B cell (primary cell): ENCODE results near the gene ECT2L. TPM values are rescaled to one million over a fixed set of nuclear protein-coding genes. Genes with fewer than 3 reads are reported as not detected.

Experiments used
- ATAC-seq: fragments of 200-7000 bp; cut with Tn5 transposase; one replicate; pipeline ENCODE4 v1.10.0; 2021; ENCODE audit warnings: low read depth, mild to moderate bottlenecking, moderate number of reproducible peaks, moderate library complexity
- CTCF ChIA-PET: fragments of 350-600 bp; sonication (Branson Sonifier 250); formaldehyde crosslinking; loops from one replicate; lab custom pipeline; 2021; ENCODE audit warnings: antibody characterized with exemption, inconsistent platforms; lab: Charles Lee
- POLR2A ChIA-PET: fragments of 350-600 bp; sonication (Branson Sonifier 250); formaldehyde crosslinking; loops from one replicate; lab custom pipeline; 2021; ENCODE audit warnings: antibody characterized with exemption; lab: Charles Lee
- DNase-seq: peaks from one replicate; pipeline ENCODE4 v3.0.0; 2013
- H2AFZ ChIP-seq: 2 replicates; pipeline ENCODE4 v1.6.1; 2012; ENCODE audit warnings: mild to moderate bottlenecking, low read depth, low read length; ENCODE audit not compliant: insufficient read depth, poor library complexity, severe bottlenecking
- H3K27ac ChIP-seq, 2 donors: 1 replicate in 1 of 2; 2 replicates in 1 of 2; pipeline ENCODE4 v1.5.1; 2012 to 2013; ENCODE audit warnings: low read length in 2 of 2, mild to moderate bottlenecking in 2 of 2, moderate library complexity in 1 of 2
- H3K27me3 ChIP-seq, 4 experiments: fragments of 200-600 bp in 1 of 4; sonication (generic) in 1 of 4; replicated peaks in 1 of 4; 1 replicate in 2 of 4; 2 replicates in 2 of 4; pipeline versions ENCODE4 v1.6.1 to v1.7.0; 2013 to 2016; ENCODE audit warnings: low read length in 3 of 4, mild to moderate bottlenecking in 2 of 4, mixed read lengths in 1 of 4, moderate library complexity in 1 of 4; ENCODE audit not compliant: insufficient read depth in 4 of 4, control insufficient read depth in 3 of 4; ENCODE audit errors: control extremely low read depth in 1 of 4
- H3K36me3 ChIP-seq, 2 experiments: replicated peaks in 1 of 2; 1 replicate in 1 of 2; 2 replicates in 1 of 2; pipeline versions ENCODE4 v1.6.1 to v1.7.1; 2013; ENCODE audit warnings: low read length in 1 of 2; ENCODE audit not compliant: insufficient read depth in 2 of 2, control insufficient read depth in 1 of 2; ENCODE audit errors: control extremely low read depth in 1 of 2, extremely low read depth in 1 of 2
- H3K4me1 ChIP-seq, 2 donors: fragments of 200-600 bp in 1 of 2; sonication (generic) in 1 of 2; 1 replicate in 1 of 2; 2 replicates in 1 of 2; pipeline versions ENCODE4 v1.5.1 to v1.6.1; 2013 to 2017; ENCODE audit warnings: low read length in 2 of 2; ENCODE audit not compliant: control insufficient read depth in 2 of 2, insufficient read depth in 2 of 2
- H3K4me2 ChIP-seq: replicated peaks from 2 replicates; pipeline ENCODE3; 2012; ENCODE audit warnings: mild to moderate bottlenecking, low read depth, low read length; ENCODE audit not compliant: poor library complexity, severe bottlenecking
- H3K4me3 ChIP-seq, 5 experiments: fragments of 200-600 bp in 1 of 5; sonication (generic) in 1 of 5; 1 replicate in 3 of 5; 2 replicates in 2 of 5; pipeline versions ENCODE4 v1.5.1 to v1.7.0; 2011 to 2016; ENCODE audit warnings: low read length in 4 of 5, mild to moderate bottlenecking in 4 of 5, low read depth in 2 of 5, control low read depth in 1 of 5, moderate library complexity in 1 of 5; ENCODE audit not compliant: insufficient read depth in 1 of 5; ENCODE audit errors: control extremely low read depth in 1 of 5, extremely low read depth in 1 of 5
- H3K79me2 ChIP-seq: fragments of 200-600 bp; sonication (generic); one replicate; pipeline ENCODE4 v1.6.0; 2016; ENCODE audit warnings: low read length; ENCODE audit not compliant: control insufficient read depth, insufficient read depth
- H3K9ac ChIP-seq: fragments of 200-600 bp; sonication (generic); 2 replicates; pipeline ENCODE4 v1.6.1; 2017; ENCODE audit warnings: mild to moderate bottlenecking, low read length, moderate library complexity
- H3K9me3 ChIP-seq, 3 donors: one replicate each; pipeline versions ENCODE4 v1.6.1 to v1.7.1; 2013; ENCODE audit warnings: low read length in 2 of 3; ENCODE audit not compliant: control insufficient read depth in 2 of 3, insufficient read depth in 1 of 3; ENCODE audit errors: control extremely low read depth in 1 of 3
- H4K20me1 ChIP-seq: 2 replicates; pipeline ENCODE4 v1.6.0; 2012; ENCODE audit warnings: mild to moderate bottlenecking, low read length; ENCODE audit not compliant: insufficient read depth, control insufficient read depth, poor library complexity, severe bottlenecking
- H3K27ac Mint-ChIP-seq: one replicate; pipeline ENCODE4 v1.8.0; 2021; ENCODE audit warnings: mixed read lengths
- H3K27me3 Mint-ChIP-seq: one replicate; pipeline ENCODE4 v1.8.0; 2021; ENCODE audit warnings: mixed read lengths
- H3K4me1 Mint-ChIP-seq: one replicate; pipeline ENCODE4 v1.8.0; 2021; ENCODE audit warnings: mixed read lengths
- H3K4me3 Mint-ChIP-seq: one replicate; pipeline ENCODE4 v1.8.0; 2021; ENCODE audit warnings: mixed read lengths
- H3K9me3 Mint-ChIP-seq: one replicate; pipeline ENCODE4 v1.8.0; 2022; ENCODE audit warnings: mixed read lengths; ENCODE audit not compliant: insufficient read depth
- EZH2 ChIP-seq: IDR thresholded peaks from 2 replicates; pipeline ENCODE4 v1.6.1; 2012; ENCODE audit warnings: borderline replicate concordance, low read depth, mild to moderate bottlenecking, moderate library complexity, low read length; ENCODE audit not compliant: insufficient read depth, poor library complexity, severe bottlenecking
- WGBS: methylation state at CpG from one replicate; pipeline ENCODE4 v1.1.5; 2013; ENCODE audit warnings: missing lambda C conversion rate; ENCODE audit not compliant: insufficient coverage; 5-methylcytosine and 5-hydroxymethylcytosine counted together
- intact Hi-C: fragments of 100-400 bp; cut with micrococcal nuclease; formaldehyde crosslinking; loops from one replicate; pipeline ENCODE4 v1.10.0; 2022
- polyA plus RNA-seq: library from polyadenylated mRNA; depleted of rRNA; stranded (reverse); fragments of >200 nt; gene quantifications from 2 replicates; pipeline ENCODE4 v1.2.3, GENCODE V29; 2012
- total RNA-seq, 2 donors: library from RNA; stranded (reverse); fragments of 120-200 nt in 1 of 2; gene quantifications; 1 replicate in 1 of 2; 2 replicates in 1 of 2; pipeline versions ENCODE4 v1.2.3 to v1.2.4, GENCODE V29; 2013 to 2022
- TF ChIP-seq, protein P1 (sequence below): fragments of 200-600 bp; IDR thresholded peaks from one replicate; pipeline ENCODE4 v1.8.0; 2022; ENCODE audit warnings: antibody characterized with exemption, mild to moderate bottlenecking

The ECT2L gene
- total and polyA plus RNA-seq, 2 donors (not counting 1 experiment from before 2014, with no cell fraction given), result not detected

DNA sequence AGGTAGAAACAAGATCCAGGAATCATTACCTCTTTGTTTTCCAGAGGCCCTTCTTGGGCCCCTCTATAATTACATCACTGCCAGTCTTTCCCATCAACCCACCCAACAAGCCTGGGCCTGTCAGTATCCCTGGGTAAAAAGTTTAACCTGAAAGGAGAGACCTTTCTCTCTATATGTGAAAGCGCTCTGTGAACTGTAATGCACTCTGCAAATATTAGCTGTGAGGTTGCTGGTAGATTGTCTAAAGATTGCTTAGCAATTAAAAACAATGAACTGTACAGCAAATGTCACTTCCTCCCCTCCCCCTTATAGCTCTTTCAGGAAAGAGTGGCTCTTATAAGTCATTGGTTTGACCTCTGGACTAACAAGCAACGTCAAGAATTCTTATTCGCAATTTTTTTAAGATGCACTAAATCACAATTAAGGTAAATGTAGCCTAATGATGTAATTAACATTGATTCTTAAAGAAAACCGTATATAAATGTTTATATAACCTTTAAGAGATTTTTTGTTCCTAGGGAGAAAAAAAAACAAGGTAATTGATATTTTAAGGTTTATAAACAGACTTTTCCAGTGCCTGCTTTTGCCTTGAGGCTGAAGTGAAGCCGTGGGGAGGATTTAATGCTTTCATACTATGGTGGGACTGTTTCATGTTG, 18.4 kb downstream of the ECT2L start:
- 100% methylated on average over 1 of the region's 5 CpGs for WGBS

More for the DNA sequence above, 18.4 kb downstream of the ECT2L start:
- POLR2A ChIA-PET, result interaction anchor here (0.5 to 0.6 kb wide), 2 partner anchors 198 to 379 kb away, joined by 6 to 8 read pairs; no protein-coding TSS in a partner anchor
- Histone ChIP-seq H3K27me3 (no peaks in the 10 kb centered on the region), H4K20me1 (no peaks in the 10 kb centered on the region), H2AFZ (no peak overlapping the region), H3K36me3 (no peaks in the 10 kb centered on the region), H3K9ac (no peak overlapping the region), H3K4me1 (peaks cover 10 to 16% of the 10 kb centered on the region in 2 donors), H3K27ac (no peak overlapping the region), H3K4me3 (no peak overlapping the region), H3K79me2 (no peaks in the 10 kb centered on the region), H3K9me3 (no peaks in the 10 kb centered on the region), H3K4me2 (no peak overlapping the region)
- peaks cover 24% of the 10 kb centered on the region for H3K4me1 Mint-ChIP-seq
- no peaks in the 10 kb centered on the region for H3K27me3 Mint-ChIP-seq
- DNase-seq (no peak), ATAC-seq (no peak)
- H3K9me3 Mint-ChIP-seq, result no peaks in the 10 kb centered on the region
- no peak overlapping the region for H3K27ac Mint-ChIP-seq
- TF ChIP-seq, protein P1, sequence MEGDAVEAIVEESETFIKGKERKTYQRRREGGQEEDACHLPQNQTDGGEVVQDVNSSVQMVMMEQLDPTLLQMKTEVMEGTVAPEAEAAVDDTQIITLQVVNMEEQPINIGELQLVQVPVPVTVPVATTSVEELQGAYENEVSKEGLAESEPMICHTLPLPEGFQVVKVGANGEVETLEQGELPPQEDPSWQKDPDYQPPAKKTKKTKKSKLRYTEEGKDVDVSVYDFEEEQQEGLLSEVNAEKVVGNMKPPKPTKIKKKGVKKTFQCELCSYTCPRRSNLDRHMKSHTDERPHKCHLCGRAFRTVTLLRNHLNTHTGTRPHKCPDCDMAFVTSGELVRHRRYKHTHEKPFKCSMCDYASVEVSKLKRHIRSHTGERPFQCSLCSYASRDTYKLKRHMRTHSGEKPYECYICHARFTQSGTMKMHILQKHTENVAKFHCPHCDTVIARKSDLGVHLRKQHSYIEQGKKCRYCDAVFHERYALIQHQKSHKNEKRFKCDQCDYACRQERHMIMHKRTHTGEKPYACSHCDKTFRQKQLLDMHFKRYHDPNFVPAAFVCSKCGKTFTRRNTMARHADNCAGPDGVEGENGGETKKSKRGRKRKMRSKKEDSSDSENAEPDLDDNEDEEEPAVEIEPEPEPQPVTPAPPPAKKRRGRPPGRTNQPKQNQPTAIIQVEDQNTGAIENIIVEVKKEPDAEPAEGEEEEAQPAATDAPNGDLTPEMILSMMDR, result no peak
- TF ChIP-seq EZH2, result no peak
- H3K4me3 Mint-ChIP-seq, result no peak overlapping the region
- intact Hi-C loops, result loop anchor here (10.0 kb wide), 2 partner anchors 220 to 440 kb away; no protein-coding TSS in a partner anchor
- CTCF ChIA-PET, result interaction anchor here (1.0 to 5.9 kb wide), 5 partner anchors 173 to 555 kb away, joined by 3 to 58 read pairs (median 22); partner anchors contain the start of gene REPS1
